GM21717 (cell line): ENCODE results near the gene ATP13A5.

Source experiments
- ATAC-seq: cut with Tn5 transposase; IDR thresholded peaks from one replicate; pipeline ENCODE4 v1.9.1; 2021; ENCODE audit warnings: mild to moderate bottlenecking, moderate library complexity; ENCODE audit not compliant: unreplicated experiment

The ATP13A5 gene

GRCh38 chr3:193262707-193263106 is 115.8 kb downstream of the ATP13A5 start:
- no peak for ATAC-seq

GRCh38 chr3:193261970-193262369 is 116.6 kb downstream of the ATP13A5 start:
- ATAC-seq = no peak

- no peak for ATAC-seq
Measured at GRCh38 chr3:193253986-193254660, 124.4 kb downstream of the ATP13A5 start.

GRCh38 chr3:193250492-193250891 is 128.1 kb downstream of the ATP13A5 start:
- ATAC-seq = no peak

GRCh38 chr3:193248848-193249468 is 129.6 kb downstream of the ATP13A5 start:
- ATAC-seq = no peak

GRCh38 chr3:193243571-193243970 is 135.0 kb downstream of the ATP13A5 start:
- no peak for ATAC-seq

- ATAC-seq = no peak
Measured at GRCh38 chr3:193241716-193242115, 136.8 kb downstream of the ATP13A5 start.

GRCh38 chr3:193240850-193241706 is 137.5 kb downstream of the ATP13A5 start, which contains the start of gene PLAAT1:
PLAAT1 (plus strand) TSS chr3:193241222; CDS start chr3:193255651, 14,429 bp downstream.
- ATAC-seq = no peak

- no peak for ATAC-seq
Measured at GRCh38 chr3:193240436-193240849, 138.1 kb downstream of the ATP13A5 start.

- no peak for ATAC-seq
Measured at GRCh38 chr3:193237030-193237429, 141.5 kb downstream of the ATP13A5 start.

GRCh38 chr3:193236599-193236998 is 142.0 kb downstream of the ATP13A5 start:
- no peak for ATAC-seq

- ATAC-seq = no peak
Measured at GRCh38 chr3:193231201-193231600, 147.4 kb downstream of the ATP13A5 start.

GRCh38 chr3:193230610-193231009 is 147.9 kb downstream of the ATP13A5 start:
- ATAC-seq = no peak

GRCh38 chr3:193229851-193230420 is 148.6 kb downstream of the ATP13A5 start:
- no peak for ATAC-seq

GRCh38 chr3:193228206-193228605 is 150.3 kb downstream of the ATP13A5 start:
- no peak for ATAC-seq

GRCh38 chr3:193225302-193226125 is 153.0 kb downstream of the ATP13A5 start:
- no peak for ATAC-seq
